Adrenal gland (tissue), 12 donors: Measurements from ENCODE around the gene PTPRN2. TPM values are rescaled to one million over a fixed set of nuclear protein-coding genes. Genes with fewer than 3 reads are reported as not detected.

Source experiments
- DNase-seq, 7 donors: peaks; one replicate each; pipeline ENCODE4 v3.0.0-alpha.2; 2019 to 2020
- H3K27ac ChIP-seq, 5 donors: fragments of 200-600 bp; sonication (generic) in 4 of 5; 1 replicate in 3 of 5; 2 replicates in 2 of 5; pipeline versions ENCODE4 v1.5.1 to v1.8.0; 2016 to 2020; ENCODE audit warnings: mild to moderate bottlenecking in 1 of 5
- H3K27me3 ChIP-seq: fragments of 200-600 bp; 2 replicates; pipeline ENCODE4 v1.8.0; 2021
- H3K36me3 ChIP-seq, 2 donors: fragments of 200-600 bp; replicated peaks in 1 of 2; 1 replicate in 1 of 2; 2 replicates in 1 of 2; pipeline versions ENCODE4 v1.5.1 to v1.8.0; 2018 to 2022
- H3K4me1 ChIP-seq, 2 donors: fragments of 200-600 bp; replicated peaks in 1 of 2; 1 replicate in 1 of 2; 2 replicates in 1 of 2; pipeline versions ENCODE4 v1.5.1 to v1.8.0; 2018 to 2021
- H3K4me3 ChIP-seq, 4 donors: fragments of 200-600 bp; sonication (generic) in 3 of 4; one replicate each; pipeline ENCODE4 v1.5.1; 2016 to 2018
- H3K9me3 ChIP-seq, 3 donors: fragments of 200-600 bp; sonication (generic) in 1 of 3; replicated peaks in 1 of 3; 1 replicate in 2 of 3; 2 replicates in 1 of 3; pipeline versions ENCODE4 v1.5.1 to v1.8.0; 2016 to 2021
- POLR2A ChIP-seq, 2 donors: fragments of 450-650 bp; IDR thresholded peaks; one replicate each; pipeline ENCODE4 v1.6.1; 2017; ENCODE audit warnings: antibody characterized with exemption in 2 of 2, mild to moderate bottlenecking in 2 of 2, moderate library complexity in 1 of 2
- WGBS, 4 donors: extraction: QIAGEN DNeasy Blood & Tissue Kit in 2 of 4; methylation state at CpG; one replicate each; pipeline versions ENCODE4 v1.1.5 to v1.1.7; 2013 to 2017; 5-methylcytosine and 5-hydroxymethylcytosine counted together
- intact Hi-C, 2 donors: fragments of 100-400 bp; cut with DNase I; formaldehyde crosslinking; loops; one replicate each; pipeline versions ENCODE4 v1.14.1 to v1.15.0; 2022 to 2023
- polyA plus RNA-seq, 3 donors: library from polyadenylated mRNA; stranded (reverse); fragments of 200-250 nt in 2 of 3; fragments of 350-450 nt in 1 of 3; fragmentation: Illumina TruSeq in 1 of 3; extraction: RNeasy Lipid Tissue Mini Kit (QIAGEN cat#74804) in 1 of 3; gene quantifications; one replicate each; pipeline ENCODE4 v1.2.3, GENCODE V29; 2013 to 2014
- total RNA-seq, 9 donors: library from RNA; depleted of rRNA in 4 of 9; stranded (reverse); fragments of >200 nt in 4 of 9; fragments of 120-200 nt in 1 of 9; fragmentation: NEBNext Ultra II Directional in 1 of 9; extraction: Animal tissue kit (Norgen Biotek cat#: 25700) in 1 of 9; gene quantifications; one replicate each; pipeline versions ENCODE4 v1.1.0 to v1.2.4, GENCODE V29; 2013 to 2023
- TF ChIP-seq, protein P1 (sequence below), 6 experiments: fragments of 450-650 bp in 4 of 6; fragments of 200-600 bp in 2 of 6; sonication (generic) in 1 of 6; IDR thresholded peaks; 1 replicate in 5 of 6; 2 replicates in 1 of 6; pipeline versions ENCODE4 v1.5.1 to v1.8.0; 2016 to 2021; ENCODE audit warnings: antibody characterized with exemption in 6 of 6, mild to moderate bottlenecking in 2 of 6, moderate library complexity in 1 of 6
- donor health status: healthy with polysubstance abuse.
- donor health status: Bipolar disorder and iron deficiency.
- donor health status: DM: yes; HTN: yes; CAD: no.
- donor health status: DM: no; HTN: no; CAD: no.
- donor health status: DM: no; HTN: no; CAD: no.
- donor health status: DM: yes; HTN: yes; CAD: no.

The PTPRN2 gene
- total and polyA plus RNA-seq, 12 donors = 2.2 to 16.2 (median 3.4) TPM

DNA sequence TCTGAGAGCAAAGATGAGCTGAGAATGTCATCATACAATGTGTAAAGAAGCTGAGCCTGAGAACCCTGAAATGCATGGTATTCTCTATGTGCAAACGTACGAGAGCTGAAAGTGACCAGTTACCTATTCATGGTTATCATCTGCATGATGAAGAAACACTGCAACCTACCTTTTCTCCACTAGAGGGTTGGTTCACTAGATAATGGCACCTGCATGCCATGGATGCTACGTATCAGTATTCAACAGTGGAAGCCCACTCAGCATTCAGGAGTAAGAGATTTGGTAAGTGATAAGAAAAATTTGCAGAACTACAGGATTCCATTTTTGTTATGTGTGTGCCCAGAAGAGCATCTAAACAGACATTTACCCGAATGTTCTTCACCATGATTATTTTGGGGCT is 145.4 kb downstream of the PTPRN2 start:
- H3K27me3 ChIP-seq = no peaks in the 10 kb centered on the region
- H3K9me3 ChIP-seq = no peaks in the 10 kb centered on the region
- H3K27ac ChIP-seq = no peak overlapping the region
- intact Hi-C loops = no loop called here
- 60 to 76% (median 69%) methylated on average over 4 of the region's 4 CpGs for WGBS, 4 donors
- DNase-seq = no peak
- H3K4me1 ChIP-seq = no peaks in the 10 kb centered on the region
- H3K4me3 ChIP-seq = no peak overlapping the region
- TF ChIP-seq, protein P1, sequence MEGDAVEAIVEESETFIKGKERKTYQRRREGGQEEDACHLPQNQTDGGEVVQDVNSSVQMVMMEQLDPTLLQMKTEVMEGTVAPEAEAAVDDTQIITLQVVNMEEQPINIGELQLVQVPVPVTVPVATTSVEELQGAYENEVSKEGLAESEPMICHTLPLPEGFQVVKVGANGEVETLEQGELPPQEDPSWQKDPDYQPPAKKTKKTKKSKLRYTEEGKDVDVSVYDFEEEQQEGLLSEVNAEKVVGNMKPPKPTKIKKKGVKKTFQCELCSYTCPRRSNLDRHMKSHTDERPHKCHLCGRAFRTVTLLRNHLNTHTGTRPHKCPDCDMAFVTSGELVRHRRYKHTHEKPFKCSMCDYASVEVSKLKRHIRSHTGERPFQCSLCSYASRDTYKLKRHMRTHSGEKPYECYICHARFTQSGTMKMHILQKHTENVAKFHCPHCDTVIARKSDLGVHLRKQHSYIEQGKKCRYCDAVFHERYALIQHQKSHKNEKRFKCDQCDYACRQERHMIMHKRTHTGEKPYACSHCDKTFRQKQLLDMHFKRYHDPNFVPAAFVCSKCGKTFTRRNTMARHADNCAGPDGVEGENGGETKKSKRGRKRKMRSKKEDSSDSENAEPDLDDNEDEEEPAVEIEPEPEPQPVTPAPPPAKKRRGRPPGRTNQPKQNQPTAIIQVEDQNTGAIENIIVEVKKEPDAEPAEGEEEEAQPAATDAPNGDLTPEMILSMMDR (IDR thresholded peaks at IDR 0.05) = no peak
- no peak for TF ChIP-seq POLR2A (IDR thresholded peaks at IDR 0.05)
- H3K36me3 ChIP-seq = no peaks in the 10 kb centered on the region

DNA sequence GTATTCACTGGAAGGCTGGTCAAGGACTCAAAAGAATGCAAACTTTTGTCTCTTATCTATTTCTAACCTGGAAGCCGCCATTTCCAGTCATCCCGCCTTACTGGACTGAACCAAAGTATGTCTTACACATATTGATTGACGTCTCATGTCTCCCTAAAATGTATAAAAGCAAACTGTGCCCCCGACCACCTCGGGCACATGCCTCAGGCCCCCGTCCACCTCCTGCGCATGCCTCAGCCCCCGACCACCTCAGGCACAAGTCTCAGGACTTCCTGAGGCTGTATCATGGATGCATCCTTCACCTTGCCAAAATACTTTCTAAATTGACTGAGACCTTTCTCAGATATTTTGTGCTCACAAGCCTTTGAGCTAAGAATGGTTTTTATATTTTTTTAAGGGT is 148.6 kb downstream of the PTPRN2 start:
- no peaks in the 10 kb centered on the region for H3K9me3 ChIP-seq
- TF ChIP-seq, protein P1 (IDR thresholded peaks at IDR 0.05) = no peak
- TF ChIP-seq POLR2A (IDR thresholded peaks at IDR 0.05) = no peak
- intact Hi-C loops = no loop called here
- 62 to 78% (median 71%) methylated on average over 8 of the region's 8 CpGs for WGBS, 4 donors
- no peak overlapping the region for H3K27ac ChIP-seq
- H3K27me3 ChIP-seq = no peaks in the 10 kb centered on the region
- no peak overlapping the region for H3K4me3 ChIP-seq
- DNase-seq = no peak
- H3K4me1 ChIP-seq = no peaks in the 10 kb centered on the region
- H3K36me3 ChIP-seq = no peaks in the 10 kb centered on the region

DNA sequence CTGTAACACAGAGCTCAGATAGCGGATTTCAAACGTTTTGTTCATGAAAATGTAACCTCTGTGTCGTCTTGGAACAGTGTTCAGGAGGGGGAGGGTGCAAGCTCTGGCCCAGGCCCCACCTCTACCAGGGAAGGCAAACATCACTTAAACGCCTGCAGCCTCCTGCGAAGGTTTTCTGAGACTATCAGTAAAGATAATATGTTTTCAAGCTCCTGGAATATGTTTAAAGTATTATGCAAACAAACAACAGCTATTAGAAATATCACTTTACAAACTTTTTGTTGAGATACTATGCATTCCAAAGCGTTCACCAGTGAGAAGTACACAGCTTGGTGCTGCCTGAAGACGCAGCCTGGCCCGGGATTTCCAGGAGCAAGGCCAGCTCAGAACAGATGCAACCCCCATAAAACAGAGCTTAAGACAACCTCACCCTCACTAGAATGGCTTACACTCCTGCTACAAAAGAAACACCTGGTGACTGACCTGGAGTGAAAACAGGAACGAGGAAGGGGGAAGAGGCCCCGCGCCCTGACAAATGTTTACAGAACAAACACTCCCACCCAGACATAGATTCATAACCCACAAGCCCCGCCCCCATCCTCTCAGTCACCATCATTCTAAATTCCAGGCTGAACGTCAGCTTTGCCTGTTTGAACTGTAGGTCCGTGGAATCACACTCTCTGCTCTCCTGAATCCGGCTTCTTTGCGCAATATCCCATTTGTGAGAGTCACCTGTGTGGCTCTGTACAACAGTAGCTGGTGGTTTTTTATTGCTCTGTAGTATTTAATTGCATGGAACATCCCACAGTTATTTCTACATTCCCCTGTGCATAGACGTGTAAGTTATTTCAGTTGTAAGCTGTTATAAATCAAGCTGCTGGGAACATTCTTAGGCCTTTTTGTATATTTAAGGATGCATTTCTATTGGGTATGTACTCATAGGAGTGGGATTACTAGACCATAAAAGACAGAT is 155.0 kb downstream of the PTPRN2 start:
- H3K9me3 ChIP-seq = no peaks in the 10 kb centered on the region
- peaks cover 0 to 3% of the 10 kb centered on the region in 2 donors for H3K4me1 ChIP-seq
- no peaks in the 10 kb centered on the region for H3K36me3 ChIP-seq
- TF ChIP-seq, protein P1 (IDR thresholded peaks at IDR 0.05) = no peak
- TF ChIP-seq POLR2A (IDR thresholded peaks at IDR 0.05) = no peak
- no peak overlapping the region for H3K4me3 ChIP-seq
- H3K27me3 ChIP-seq = no peaks in the 10 kb centered on the region
- intact Hi-C loops = no loop called here
- DNase-seq = peak in 1 of 7 donors; percentile 53
- peak overlapping the region in 1 of 5 donors; percentile 40 for H3K27ac ChIP-seq
- 35 to 41% (median 37%) methylated on average over 17 of the region's 17 CpGs for WGBS, 4 donors

DNA sequence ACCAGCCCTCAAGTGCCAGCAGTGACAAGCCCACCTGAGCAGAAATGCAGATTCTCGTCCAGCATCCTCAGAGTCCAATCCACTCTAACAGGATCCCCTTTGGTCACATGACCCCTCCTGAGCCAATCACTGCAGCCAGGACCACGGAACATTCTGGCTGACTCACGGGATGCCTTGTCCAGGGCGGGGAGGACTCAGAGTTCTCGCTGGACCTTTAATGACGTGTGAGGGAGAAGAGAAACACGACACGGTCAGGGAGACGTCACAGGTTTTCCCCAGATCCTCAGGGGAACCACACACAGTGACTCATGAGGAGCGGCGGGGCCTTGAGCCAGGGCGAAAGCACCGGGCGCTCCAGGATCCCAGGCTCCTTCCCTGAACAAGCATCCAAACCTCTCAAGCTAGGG is 155.7 kb downstream of the PTPRN2 start:
- no peaks in the 10 kb centered on the region for H3K27me3 ChIP-seq
- peak; percentile 24 to 71 (median 51) for DNase-seq
- no peak for TF ChIP-seq POLR2A (IDR thresholded peaks at IDR 0.05)
- TF ChIP-seq, protein P1 (IDR thresholded peaks at IDR 0.05) = no peak
- intact Hi-C loops = no loop called here
- H3K4me1 ChIP-seq = peaks cover 0 to 3% of the 10 kb centered on the region in 2 donors
- no peak overlapping the region for H3K4me3 ChIP-seq
- H3K27ac ChIP-seq = peak overlapping the region in 1 of 5 donors; percentile 40
- WGBS, 4 donors = 36 to 50% (median 39%) methylated on average over 13 to 14 of the region's 14 CpGs
- H3K9me3 ChIP-seq = no peaks in the 10 kb centered on the region
- H3K36me3 ChIP-seq = no peaks in the 10 kb centered on the region
